ENCODE data around the gene MAP3K5.

GRCh38 chr6:136719280-136720044 lies 72.8 kb downstream of the MAP3K5 start:
- TF ChIP-seq CTCF (IDR thresholded peaks at IDR 0.05) (no peak), POLR2A (IDR thresholded peaks at IDR 0.05) (no peak)

Measured in adrenal gland (tissue), 5 donors.